Sigmoid colon (tissue), 4 donors: ENCODE data around the gene GLMP.

Source experiments
- EP300 ChIP-seq, 4 donors: sonication (generic); formaldehyde crosslinking; IDR thresholded peaks; one replicate each; pipeline ENCODE4 v1.6.1; 2017; ENCODE audit warnings: antibody characterized with exemption in 4 of 4
- TF ChIP-seq, protein P1 (sequence below), 4 experiments: fragments of 450-650 bp in 3 of 4; fragments of 200-600 bp in 1 of 4; IDR thresholded peaks; one replicate each; pipeline ENCODE4 v1.5.1; 2016 to 2019; ENCODE audit warnings: antibody characterized with exemption in 4 of 4, mild to moderate bottlenecking in 3 of 4, moderate library complexity in 2 of 4

DNA sequence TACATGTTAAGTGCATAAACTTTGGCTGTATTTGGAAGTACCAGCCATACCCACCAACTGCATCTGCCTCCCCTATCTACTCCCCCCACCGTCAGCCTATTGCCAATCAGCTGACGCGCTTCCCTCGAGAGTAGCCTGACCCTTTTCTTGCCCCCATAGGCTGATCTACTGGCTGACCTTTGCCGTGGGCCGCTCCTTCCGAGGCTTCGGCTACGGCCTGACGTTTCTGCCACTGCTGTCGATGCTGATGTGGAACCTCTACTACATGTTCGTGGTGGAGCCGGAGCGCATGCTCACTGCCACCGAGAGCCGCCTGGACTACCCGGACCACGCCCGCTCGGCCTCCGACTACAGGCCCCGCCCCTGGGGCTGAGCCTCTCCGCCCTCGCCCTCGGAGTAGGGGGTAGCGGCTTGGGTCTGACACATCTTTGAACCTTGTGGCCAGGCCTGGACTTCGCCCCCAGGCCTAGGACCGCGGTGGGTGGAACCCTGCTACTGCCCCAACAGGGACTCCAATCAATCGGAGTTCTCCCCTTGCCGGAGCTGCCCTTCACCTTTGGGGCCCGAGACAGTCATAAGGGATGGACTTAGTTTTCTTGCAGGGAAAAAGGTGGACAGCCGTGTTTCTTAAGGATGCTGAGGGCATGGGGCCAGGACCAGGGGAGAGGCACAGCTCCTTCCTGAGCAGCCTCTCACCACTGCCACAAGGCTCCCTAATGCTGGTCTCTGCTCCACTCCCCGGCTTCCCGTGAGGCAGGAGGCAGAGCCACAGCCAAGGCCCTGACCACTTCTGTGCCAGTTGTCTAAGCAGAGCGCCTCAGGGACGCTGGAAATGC, 4.0 kb downstream of the GLMP start:
- TF ChIP-seq, protein P1, sequence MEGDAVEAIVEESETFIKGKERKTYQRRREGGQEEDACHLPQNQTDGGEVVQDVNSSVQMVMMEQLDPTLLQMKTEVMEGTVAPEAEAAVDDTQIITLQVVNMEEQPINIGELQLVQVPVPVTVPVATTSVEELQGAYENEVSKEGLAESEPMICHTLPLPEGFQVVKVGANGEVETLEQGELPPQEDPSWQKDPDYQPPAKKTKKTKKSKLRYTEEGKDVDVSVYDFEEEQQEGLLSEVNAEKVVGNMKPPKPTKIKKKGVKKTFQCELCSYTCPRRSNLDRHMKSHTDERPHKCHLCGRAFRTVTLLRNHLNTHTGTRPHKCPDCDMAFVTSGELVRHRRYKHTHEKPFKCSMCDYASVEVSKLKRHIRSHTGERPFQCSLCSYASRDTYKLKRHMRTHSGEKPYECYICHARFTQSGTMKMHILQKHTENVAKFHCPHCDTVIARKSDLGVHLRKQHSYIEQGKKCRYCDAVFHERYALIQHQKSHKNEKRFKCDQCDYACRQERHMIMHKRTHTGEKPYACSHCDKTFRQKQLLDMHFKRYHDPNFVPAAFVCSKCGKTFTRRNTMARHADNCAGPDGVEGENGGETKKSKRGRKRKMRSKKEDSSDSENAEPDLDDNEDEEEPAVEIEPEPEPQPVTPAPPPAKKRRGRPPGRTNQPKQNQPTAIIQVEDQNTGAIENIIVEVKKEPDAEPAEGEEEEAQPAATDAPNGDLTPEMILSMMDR (IDR thresholded peaks at IDR 0.05): no peak
- TF ChIP-seq EP300 (IDR thresholded peaks at IDR 0.05): no peak
